Mucosa of descending colon (tissue), 3 donors: ENCODE results near the gene SNX25. TPM values are rescaled to one million over a fixed set of nuclear protein-coding genes. Genes with fewer than 3 reads are reported as not detected.

Experiments used
- ATAC-seq: fragments of 200-7000 bp; cut with Tn5 transposase; one replicate; pipeline ENCODE4 v1.9.1; 2020; ENCODE audit warnings: mild to moderate bottlenecking, moderate library complexity
- DNase-seq, 3 donors: peaks; one replicate each; pipeline ENCODE4 v3.0.0-alpha.2; 2020
- H3K36me3 ChIP-seq: fragments of 200-600 bp; one replicate; pipeline ENCODE4 v1.8.0; 2021; ENCODE audit warnings: low read depth, mild to moderate bottlenecking
- H3K4me1 ChIP-seq: fragments of 200-600 bp; one replicate; pipeline ENCODE4 v1.8.0; 2021; ENCODE audit warnings: low read depth, mild to moderate bottlenecking
- H3K4me3 ChIP-seq: fragments of 200-600 bp; one replicate; pipeline ENCODE4 v1.8.0; 2021; ENCODE audit warnings: mild to moderate bottlenecking
- H3K9me3 ChIP-seq: fragments of 200-600 bp; one replicate; pipeline ENCODE4 v1.8.0; 2021; ENCODE audit warnings: mild to moderate bottlenecking
- intact Hi-C, 2 donors: fragments of 100-400 bp; cut with DNase I in 1 of 2; cut with micrococcal nuclease in 1 of 2; formaldehyde crosslinking; loops; one replicate each; pipeline versions ENCODE4 v1.11.0 to v1.11.1; 2022; cut with DNase I, micrococcal nuclease
- total RNA-seq, 3 donors: library from RNA; stranded (reverse); fragmentation: NEBNext Ultra II Directional in 2 of 3; extraction: Animal tissue kit (Norgen Biotek cat#: 25700) in 2 of 3; gene quantifications; one replicate each; pipeline versions ENCODE4 v1.2.1 to v1.2.4, GENCODE V29; 2021 to 2023
- TF ChIP-seq, protein P1 (sequence below): fragments of 200-600 bp; IDR thresholded peaks from one replicate; pipeline ENCODE4 v1.8.0; 2022; ENCODE audit warnings: antibody characterized with exemption, mild to moderate bottlenecking
- donor health status: DM: no; HTN: no; CAD: no; lungs with moderate emphysema.
- donor health status: DM: no; HTN: no; CAD: no.
- donor health status: DM: no; HTN: yes; CAD: no.

SNX25 gene
- total RNA-seq, 3 donors from 2014 or later: 10.8 to 29.7 (median 16.8) TPM

DNA sequence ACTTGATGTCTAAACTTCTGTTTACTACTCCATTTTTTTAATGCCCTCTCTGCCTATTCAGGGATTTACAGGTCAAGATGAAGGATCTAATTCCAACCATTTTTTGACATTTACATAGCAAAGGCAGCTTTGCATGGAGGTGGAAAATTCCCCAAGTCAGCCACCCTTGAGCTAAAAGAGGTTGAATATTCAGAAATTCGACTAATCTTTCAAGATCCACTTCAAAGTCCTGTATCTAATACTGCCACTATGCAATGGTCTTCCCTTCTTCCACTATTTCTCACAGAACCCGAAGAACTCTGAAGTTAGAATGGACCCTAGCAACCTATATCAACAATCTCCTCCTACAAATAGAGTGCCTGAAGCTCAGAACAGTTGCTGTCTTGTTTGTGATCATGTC, 27.2 kb upstream of the SNX25 start:
- DNase-seq: no peak

DNA sequence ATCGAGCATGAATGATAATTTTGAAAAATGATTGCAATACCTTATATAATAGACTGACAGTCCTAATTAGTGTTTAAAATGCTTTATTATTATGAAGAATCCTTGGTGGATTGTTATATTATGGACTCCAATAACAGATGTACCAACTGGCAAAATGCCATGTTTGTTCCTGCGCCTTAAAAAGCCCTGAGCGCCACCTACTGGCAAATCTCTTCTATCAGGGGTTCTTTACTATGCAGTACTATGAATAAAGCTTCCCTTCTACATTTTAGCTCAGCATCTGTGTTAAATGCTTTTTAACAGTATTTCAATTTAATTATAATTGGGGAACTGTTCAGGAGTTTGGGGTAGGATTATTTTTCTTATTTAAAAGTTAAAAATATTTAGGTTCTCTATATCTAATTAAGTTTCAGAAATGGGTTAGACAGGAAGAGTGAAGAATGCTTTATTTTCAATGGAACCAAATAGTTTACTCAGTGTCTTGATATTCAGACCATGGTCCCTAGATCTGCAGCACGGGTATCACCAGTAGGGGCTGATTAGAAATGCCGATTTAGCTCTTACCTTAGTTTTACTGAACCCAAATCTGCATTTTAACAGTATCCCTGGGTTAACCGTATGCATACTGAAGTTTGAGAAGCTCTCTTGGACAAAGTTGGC, 25.6 kb upstream of the SNX25 start:
- no peaks in the 10 kb centered on the region for H3K36me3 ChIP-seq
- ATAC-seq (peak; percentile 88), DNase-seq (peak in 2 of 3 donors; percentile 51 to 99)
- H3K4me3 ChIP-seq: no peak overlapping the region
- TF ChIP-seq, protein P1, sequence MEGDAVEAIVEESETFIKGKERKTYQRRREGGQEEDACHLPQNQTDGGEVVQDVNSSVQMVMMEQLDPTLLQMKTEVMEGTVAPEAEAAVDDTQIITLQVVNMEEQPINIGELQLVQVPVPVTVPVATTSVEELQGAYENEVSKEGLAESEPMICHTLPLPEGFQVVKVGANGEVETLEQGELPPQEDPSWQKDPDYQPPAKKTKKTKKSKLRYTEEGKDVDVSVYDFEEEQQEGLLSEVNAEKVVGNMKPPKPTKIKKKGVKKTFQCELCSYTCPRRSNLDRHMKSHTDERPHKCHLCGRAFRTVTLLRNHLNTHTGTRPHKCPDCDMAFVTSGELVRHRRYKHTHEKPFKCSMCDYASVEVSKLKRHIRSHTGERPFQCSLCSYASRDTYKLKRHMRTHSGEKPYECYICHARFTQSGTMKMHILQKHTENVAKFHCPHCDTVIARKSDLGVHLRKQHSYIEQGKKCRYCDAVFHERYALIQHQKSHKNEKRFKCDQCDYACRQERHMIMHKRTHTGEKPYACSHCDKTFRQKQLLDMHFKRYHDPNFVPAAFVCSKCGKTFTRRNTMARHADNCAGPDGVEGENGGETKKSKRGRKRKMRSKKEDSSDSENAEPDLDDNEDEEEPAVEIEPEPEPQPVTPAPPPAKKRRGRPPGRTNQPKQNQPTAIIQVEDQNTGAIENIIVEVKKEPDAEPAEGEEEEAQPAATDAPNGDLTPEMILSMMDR: peak; percentile 65
- no peaks in the 10 kb centered on the region for H3K9me3 ChIP-seq
- H3K4me1 ChIP-seq: no peaks in the 10 kb centered on the region
- intact Hi-C loops: no loop called here

More for the DNA sequence above, 27.2 kb upstream of the SNX25 start:
- Histone ChIP-seq H3K9me3 (no peaks in the 10 kb centered on the region), H3K4me3 (no peak overlapping the region), H3K36me3 (no peaks in the 10 kb centered on the region), H3K4me1 (no peaks in the 10 kb centered on the region)
- intact Hi-C loops: no loop called here
- no peak for ATAC-seq
- TF ChIP-seq, protein P1: no peak

DNA sequence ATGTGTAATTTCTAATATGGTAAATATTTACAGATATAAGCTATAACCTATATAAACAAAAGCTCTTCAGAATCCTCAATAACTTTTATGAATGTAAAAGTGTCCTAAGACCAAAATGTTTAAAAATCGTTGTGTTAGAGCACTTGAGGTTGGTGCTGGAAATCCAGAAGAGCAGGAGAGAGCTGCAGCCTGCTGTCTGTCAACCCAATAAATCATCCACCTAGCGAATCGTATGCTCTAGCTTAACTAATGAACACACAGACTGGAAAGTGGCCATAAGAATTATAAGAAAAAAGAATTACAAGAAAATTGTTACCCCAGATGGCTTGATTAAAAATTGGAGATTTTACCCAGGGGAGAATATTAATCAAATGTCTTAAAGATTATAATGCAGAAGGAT, 22.6 kb upstream of the SNX25 start:
- TF ChIP-seq, protein P1: no peak
- H3K4me1 ChIP-seq: no peaks in the 10 kb centered on the region
- ATAC-seq (no peak), DNase-seq (no peak)
- intact Hi-C loops: no loop called here
- H3K9me3 ChIP-seq: no peaks in the 10 kb centered on the region
- no peak overlapping the region for H3K4me3 ChIP-seq
- no peaks in the 10 kb centered on the region for H3K36me3 ChIP-seq

DNA sequence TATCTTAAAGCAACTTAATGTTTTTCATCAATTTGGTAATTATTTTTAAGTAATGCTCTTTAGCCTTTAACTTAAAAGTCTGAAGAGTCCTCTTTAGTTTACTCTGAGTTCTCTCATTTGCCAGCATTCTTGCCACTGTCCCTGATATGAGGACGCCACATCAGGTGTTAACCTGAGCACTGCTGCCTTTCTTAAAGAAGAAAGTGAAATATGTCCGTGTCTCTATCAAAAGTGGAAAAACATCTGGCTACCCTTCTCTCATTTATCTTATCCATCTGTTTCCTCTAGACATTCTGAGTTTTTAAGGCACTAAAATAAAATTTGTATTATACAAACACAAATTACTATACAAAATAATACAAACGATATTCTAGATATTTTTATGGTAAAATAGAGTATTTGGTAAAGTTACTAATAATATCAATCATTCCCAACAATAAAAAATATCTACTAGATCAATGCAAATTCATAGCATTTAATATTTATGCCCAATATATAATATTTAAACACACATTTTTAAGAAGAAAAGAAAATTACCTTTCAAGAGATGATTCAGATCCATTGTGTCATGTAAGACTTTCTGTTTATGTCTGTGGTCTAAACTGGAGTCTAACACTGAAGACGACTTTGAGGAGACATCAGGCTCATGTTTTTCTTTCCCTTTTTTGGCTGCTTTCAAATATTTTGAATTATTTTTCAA, 19.6 kb upstream of the SNX25 start:
- Histone ChIP-seq H3K36me3 (no peaks in the 10 kb centered on the region), H3K9me3 (no peaks in the 10 kb centered on the region), H3K4me3 (no peak overlapping the region), H3K4me1 (no peaks in the 10 kb centered on the region)
- ATAC-seq: no peak
- intact Hi-C loops: no loop called here
- no peak for DNase-seq
- TF ChIP-seq, protein P1: no peak

DNA sequence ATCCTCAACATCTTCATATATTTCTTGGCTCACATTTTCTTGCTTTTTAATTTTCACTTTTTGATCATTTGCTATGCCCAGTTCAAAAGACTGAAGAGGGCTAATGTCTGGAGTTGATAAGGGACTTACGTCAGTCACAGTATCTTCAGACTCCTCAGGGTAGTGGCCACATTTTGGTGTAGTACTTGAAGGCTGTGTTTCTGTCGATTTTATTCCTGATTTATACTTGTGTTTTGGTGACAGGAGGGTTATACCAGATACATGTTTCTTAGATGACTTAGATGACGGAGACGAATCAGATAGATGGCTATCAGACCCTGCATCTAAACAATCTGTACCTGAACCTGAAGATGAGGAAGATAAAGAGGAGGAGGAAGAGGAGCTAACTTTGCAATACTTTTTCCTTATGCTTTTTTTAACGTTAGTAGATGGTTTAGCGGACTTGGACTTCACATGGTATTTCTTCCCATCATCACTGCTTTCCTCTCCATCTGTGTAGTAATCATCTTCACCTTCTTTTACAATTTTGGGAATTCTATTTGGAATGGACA, 19.0 kb upstream of the SNX25 start:
- no peak for DNase-seq
- TF ChIP-seq, protein P1: no peak
- no peak overlapping the region for H3K4me3 ChIP-seq
- ATAC-seq: no peak
- no peaks in the 10 kb centered on the region for H3K36me3 ChIP-seq
- intact Hi-C loops: no loop called here
- H3K4me1 ChIP-seq: no peaks in the 10 kb centered on the region
- H3K9me3 ChIP-seq: no peaks in the 10 kb centered on the region
